ENCODE data around the gene TMEM220.

Gene TMEM220

GRCh38 chr17:10750210-10750609 lies 20.4 kb upstream of the TMEM220 start:
- Mint-ChIP-seq H3K36me3 (ENCODE audit: insufficient read depth) (no peaks in the 10 kb centered on the region), H3K4me3 (no peak overlapping the region), H3K9me3 (no peaks in the 10 kb centered on the region), H3K27me3 (peaks cover 30% of the 10 kb centered on the region), H3K27ac (ENCODE audit: low read depth) (no peak overlapping the region), H3K4me1 (no peaks in the 10 kb centered on the region)
- ATAC-seq (replicated peaks; ENCODE audit: extremely low read depth, poor library complexity, severe bottlenecking) (no peak), DNase-seq (ENCODE audit: low spot score in 2 of 2) (no peak)

- DNase-seq (ENCODE audit: low spot score in 2 of 2) (no peak), ATAC-seq (replicated peaks; ENCODE audit: extremely low read depth, poor library complexity, severe bottlenecking) (no peak)
- H3K4me3 Mint-ChIP-seq = no peak overlapping the region
- H3K27me3 Mint-ChIP-seq = peaks cover 30% of the 10 kb centered on the region
- no peaks in the 10 kb centered on the region for H3K9me3 Mint-ChIP-seq
- no peak overlapping the region for H3K27ac Mint-ChIP-seq (ENCODE audit: low read depth)
- peaks cover 6% of the 10 kb centered on the region for H3K4me1 Mint-ChIP-seq
- H3K36me3 Mint-ChIP-seq (ENCODE audit: insufficient read depth) = no peaks in the 10 kb centered on the region
These were observed 18.8 kb upstream of the TMEM220 start for GRCh38 chr17:10748531-10749181.

- no peak for ATAC-seq (replicated peaks; ENCODE audit: extremely low read depth, poor library complexity, severe bottlenecking)
- no peaks in the 10 kb centered on the region for H3K36me3 Mint-ChIP-seq (ENCODE audit: insufficient read depth)
- no peaks in the 10 kb centered on the region for H3K9me3 Mint-ChIP-seq
- H3K4me1 Mint-ChIP-seq = peaks cover 6% of the 10 kb centered on the region
- H3K4me3 Mint-ChIP-seq = no peak overlapping the region
- H3K27ac Mint-ChIP-seq (ENCODE audit: low read depth) = no peak overlapping the region
- DNase-seq (ENCODE audit: low spot score in 2 of 2) = no peak
- H3K27me3 Mint-ChIP-seq = peaks cover 48% of the 10 kb centered on the region
These were observed 15.4 kb upstream of the TMEM220 start for GRCh38 chr17:10745231-10745630.

- ATAC-seq (replicated peaks; ENCODE audit: extremely low read depth, poor library complexity, severe bottlenecking) = no peak
- Mint-ChIP-seq H3K9me3 (no peaks in the 10 kb centered on the region), H3K4me3 (no peak overlapping the region)
These were observed 14.7 kb upstream of the TMEM220 start for GRCh38 chr17:10744501-10745000.

GRCh38 chr17:10743316-10744009 lies 13.6 kb upstream of the TMEM220 start:
- ATAC-seq (replicated peaks; ENCODE audit: extremely low read depth, poor library complexity, severe bottlenecking) (no peak), DNase-seq (ENCODE audit: low spot score in 2 of 2) (no peak)
- H3K9me3 Mint-ChIP-seq = no peaks in the 10 kb centered on the region
- no peak overlapping the region for H3K27ac Mint-ChIP-seq (ENCODE audit: low read depth)
- H3K4me3 Mint-ChIP-seq = no peak overlapping the region
- H3K36me3 Mint-ChIP-seq (ENCODE audit: insufficient read depth) = no peaks in the 10 kb centered on the region
- H3K4me1 Mint-ChIP-seq = peaks cover 6% of the 10 kb centered on the region
- H3K27me3 Mint-ChIP-seq = peaks cover 49% of the 10 kb centered on the region

More at GRCh38 chr17:10744501-10745000, 14.7 kb upstream of the TMEM220 start:
- H3K27ac Mint-ChIP-seq (ENCODE audit: low read depth) = no peak overlapping the region
- H3K27me3 Mint-ChIP-seq = peaks cover 51% of the 10 kb centered on the region
- no peak for DNase-seq (ENCODE audit: low spot score in 2 of 2)
- H3K36me3 Mint-ChIP-seq (ENCODE audit: insufficient read depth) = no peaks in the 10 kb centered on the region
- peaks cover 6% of the 10 kb centered on the region for H3K4me1 Mint-ChIP-seq

- no peaks in the 10 kb centered on the region for H3K9me3 Mint-ChIP-seq
- DNase-seq (ENCODE audit: low spot score in 2 of 2) (no peak), ATAC-seq (replicated peaks; ENCODE audit: extremely low read depth, poor library complexity, severe bottlenecking) (no peak)
- H3K4me3 Mint-ChIP-seq = no peak overlapping the region
- no peaks in the 10 kb centered on the region for H3K36me3 Mint-ChIP-seq (ENCODE audit: insufficient read depth)
- H3K27me3 Mint-ChIP-seq = peaks cover 47% of the 10 kb centered on the region
- no peak overlapping the region for H3K27ac Mint-ChIP-seq (ENCODE audit: low read depth)
- peaks cover 6% of the 10 kb centered on the region for H3K4me1 Mint-ChIP-seq
These were observed 12.6 kb upstream of the TMEM220 start for GRCh38 chr17:10742431-10742830.

GRCh38 chr17:10741416-10742135 lies 11.8 kb upstream of the TMEM220 start:
- Mint-ChIP-seq H3K9me3 (no peaks in the 10 kb centered on the region), H3K27ac (ENCODE audit: low read depth) (no peak overlapping the region), H3K4me1 (peaks cover 12% of the 10 kb centered on the region), H3K27me3 (peaks cover 48% of the 10 kb centered on the region), H3K4me3 (no peak overlapping the region), H3K36me3 (ENCODE audit: insufficient read depth) (no peaks in the 10 kb centered on the region)
- ATAC-seq (replicated peaks; ENCODE audit: extremely low read depth, poor library complexity, severe bottlenecking) = no peak
- no peak for DNase-seq (ENCODE audit: low spot score in 2 of 2)

GRCh38 chr17:10739386-10739785 lies 9.6 kb upstream of the TMEM220 start:
- no peak for ATAC-seq (replicated peaks; ENCODE audit: extremely low read depth, poor library complexity, severe bottlenecking)
- Mint-ChIP-seq H3K27ac (ENCODE audit: low read depth) (no peak overlapping the region), H3K4me1 (peaks cover 6% of the 10 kb centered on the region), H3K27me3 (peaks cover 68% of the 10 kb centered on the region), H3K9me3 (no peaks in the 10 kb centered on the region), H3K36me3 (ENCODE audit: insufficient read depth) (no peaks in the 10 kb centered on the region), H3K4me3 (no peak overlapping the region)
- DNase-seq (ENCODE audit: low spot score in 2 of 2) = no peak

- ATAC-seq (replicated peaks; ENCODE audit: extremely low read depth, poor library complexity, severe bottlenecking) = no peak
- H3K4me3 Mint-ChIP-seq = no peak overlapping the region
- no peaks in the 10 kb centered on the region for H3K36me3 Mint-ChIP-seq (ENCODE audit: insufficient read depth)
- H3K27ac Mint-ChIP-seq (ENCODE audit: low read depth) = no peak overlapping the region
- peaks cover 6% of the 10 kb centered on the region for H3K4me1 Mint-ChIP-seq
- peaks cover 68% of the 10 kb centered on the region for H3K27me3 Mint-ChIP-seq
- no peak for DNase-seq (ENCODE audit: low spot score in 2 of 2)
- H3K9me3 Mint-ChIP-seq = no peaks in the 10 kb centered on the region
These were observed 8.9 kb upstream of the TMEM220 start for GRCh38 chr17:10738521-10739258.

- Mint-ChIP-seq H3K27ac (ENCODE audit: low read depth) (no peak overlapping the region), H3K4me1 (peaks cover 6% of the 10 kb centered on the region), H3K27me3 (peaks cover 76% of the 10 kb centered on the region), H3K4me3 (no peak overlapping the region), H3K36me3 (ENCODE audit: insufficient read depth) (no peaks in the 10 kb centered on the region), H3K9me3 (no peaks in the 10 kb centered on the region)
- DNase-seq (ENCODE audit: low spot score in 2 of 2) (no peak), ATAC-seq (replicated peaks; ENCODE audit: extremely low read depth, poor library complexity, severe bottlenecking) (no peak)
These were observed 7.9 kb upstream of the TMEM220 start for GRCh38 chr17:10737736-10738135.

GRCh38 chr17:10737168-10737622 lies 7.4 kb upstream of the TMEM220 start:
- no peaks in the 10 kb centered on the region for H3K9me3 Mint-ChIP-seq
- H3K27ac Mint-ChIP-seq (ENCODE audit: low read depth) = no peak overlapping the region
- no peaks in the 10 kb centered on the region for H3K36me3 Mint-ChIP-seq (ENCODE audit: insufficient read depth)
- ATAC-seq (replicated peaks; ENCODE audit: extremely low read depth, poor library complexity, severe bottlenecking) (no peak), DNase-seq (ENCODE audit: low spot score in 2 of 2) (no peak)
- H3K27me3 Mint-ChIP-seq = peaks cover 71% of the 10 kb centered on the region
- H3K4me1 Mint-ChIP-seq = peaks cover 6% of the 10 kb centered on the region
- H3K4me3 Mint-ChIP-seq = no peak overlapping the region

- Mint-ChIP-seq H3K9me3 (no peaks in the 10 kb centered on the region), H3K36me3 (ENCODE audit: insufficient read depth) (no peaks in the 10 kb centered on the region), H3K27ac (ENCODE audit: low read depth) (no peak overlapping the region), H3K4me1 (peaks cover 6% of the 10 kb centered on the region), H3K4me3 (no peak overlapping the region), H3K27me3 (peaks cover 70% of the 10 kb centered on the region)
- no peak for DNase-seq (ENCODE audit: low spot score in 2 of 2)
- no peak for ATAC-seq (replicated peaks; ENCODE audit: extremely low read depth, poor library complexity, severe bottlenecking)
These were observed 6.0 kb upstream of the TMEM220 start for GRCh38 chr17:10735821-10736220.
